Measurements from ENCODE around the gene HDAC4. TPM values are rescaled to one million over a fixed set of nuclear protein-coding genes. Genes with fewer than 3 reads are reported as not detected.

HDAC4 gene
- total RNA-seq, 2 experiments from 2014 or later: 22.6 to 24.5 TPM

GRCh38 chr2:239238839-239239606, 161.8 kb downstream of the HDAC4 start:
- ChIA-PET CTCF (no interaction called here), POLR2A (interaction anchor here (1.6 kb wide), 1 partner anchor 15 kb away, joined by 3 read pairs; no protein-coding TSS in a partner anchor)
- H3K27ac Mint-ChIP-seq: no peak overlapping the region
- peaks cover 44% of the 10 kb centered on the region for H3K4me1 Mint-ChIP-seq (ENCODE audit: low read depth)
- no peak overlapping the region for H3K4me3 Mint-ChIP-seq
- intact Hi-C loops (cut with micrococcal nuclease): no loop called here
- ATAC-seq (no peak), DNase-seq (no peak)
- H3K9me3 Mint-ChIP-seq: peaks cover 2% of the 10 kb centered on the region
- no peaks in the 10 kb centered on the region for H3K27me3 Mint-ChIP-seq
- H3K36me3 Mint-ChIP-seq (ENCODE audit: low read depth): peaks cover 3% of the 10 kb centered on the region
- TF ChIP-seq CTCF (IDR thresholded peaks at IDR 0.05): no peak

GRCh38 chr2:239238381-239238780, 162.4 kb downstream of the HDAC4 start:
- no peak overlapping the region for H3K27ac Mint-ChIP-seq
- intact Hi-C loops (cut with micrococcal nuclease): no loop called here
- ATAC-seq (no peak), DNase-seq (no peak)
- peaks cover 2% of the 10 kb centered on the region for H3K9me3 Mint-ChIP-seq
- ChIA-PET POLR2A (interaction anchor here (1.6 kb wide), 1 partner anchor 15 kb away, joined by 3 read pairs; no protein-coding TSS in a partner anchor), CTCF (no interaction called here)
- peaks cover 3% of the 10 kb centered on the region for H3K36me3 Mint-ChIP-seq (ENCODE audit: low read depth)
- TF ChIP-seq CTCF (IDR thresholded peaks at IDR 0.05): no peak
- no peak overlapping the region for H3K4me3 Mint-ChIP-seq
- peaks cover 44% of the 10 kb centered on the region for H3K4me1 Mint-ChIP-seq (ENCODE audit: low read depth)
- H3K27me3 Mint-ChIP-seq: no peaks in the 10 kb centered on the region

- TF ChIP-seq CTCF (IDR thresholded peaks at IDR 0.05): no peak
- H3K27ac Mint-ChIP-seq: no peak overlapping the region
- ATAC-seq (no peak), DNase-seq (no peak)
- ChIA-PET CTCF (no interaction called here), POLR2A (interaction anchor here (0.6 to 1.1 kb wide), 2 partner anchors 14 to 23 kb away, joined by 3 read pairs; no protein-coding TSS in a partner anchor)
- H3K27me3 Mint-ChIP-seq: no peaks in the 10 kb centered on the region
- intact Hi-C loops (cut with micrococcal nuclease): no loop called here
- H3K4me1 Mint-ChIP-seq (ENCODE audit: low read depth): peaks cover 46% of the 10 kb centered on the region
- no peak overlapping the region for H3K4me3 Mint-ChIP-seq
- H3K36me3 Mint-ChIP-seq (ENCODE audit: low read depth): peaks cover 1% of the 10 kb centered on the region
- no peaks in the 10 kb centered on the region for H3K9me3 Mint-ChIP-seq
These were observed 164.0 kb downstream of the HDAC4 start for GRCh38 chr2:239236808-239237205.

GRCh38 chr2:239236043-239236807, 164.6 kb downstream of the HDAC4 start:
- Mint-ChIP-seq H3K9me3 (no peaks in the 10 kb centered on the region), H3K36me3 (ENCODE audit: low read depth) (peaks cover 1% of the 10 kb centered on the region), H3K4me1 (ENCODE audit: low read depth) (peaks cover 44% of the 10 kb centered on the region), H3K27me3 (no peaks in the 10 kb centered on the region), H3K4me3 (no peak overlapping the region), H3K27ac (no peak overlapping the region)
- DNase-seq (no peak), ATAC-seq (no peak)
- no peak for TF ChIP-seq CTCF (IDR thresholded peaks at IDR 0.05)
- POLR2A ChIA-PET: interaction anchor here (1.1 kb wide), 1 partner anchor 24 kb away, joined by 3 read pairs; no protein-coding TSS in a partner anchor
- intact Hi-C loops (cut with micrococcal nuclease): no loop called here
- CTCF ChIA-PET: no interaction called here

GRCh38 chr2:239235311-239235710, 165.5 kb downstream of the HDAC4 start:
- Mint-ChIP-seq H3K4me1 (ENCODE audit: low read depth) (peaks cover 48% of the 10 kb centered on the region), H3K9me3 (no peaks in the 10 kb centered on the region), H3K27ac (no peak overlapping the region), H3K4me3 (no peak overlapping the region), H3K36me3 (ENCODE audit: low read depth) (peaks cover 1% of the 10 kb centered on the region), H3K27me3 (no peaks in the 10 kb centered on the region)
- intact Hi-C loops (cut with micrococcal nuclease): no loop called here
- POLR2A ChIA-PET: interaction anchor here (1.7 kb wide), 1 partner anchor 12 kb away, joined by 5 read pairs; no protein-coding TSS in a partner anchor
- DNase-seq (no peak), ATAC-seq (no peak)
- TF ChIP-seq CTCF (IDR thresholded peaks at IDR 0.05): no peak
- CTCF ChIA-PET: no interaction called here

Measured in activated CD8-positive, alpha-beta T cell treated with anti-CD3 and anti-CD28 coated beads for 36 hours (primary cell).